K562 (cell line): ENCODE measurements around the gene SUSD3. TPM values are rescaled to one million over a fixed set of nuclear protein-coding genes. Genes with fewer than 3 reads are reported as not detected.
A peak's percentile ranks its signal among the peaks of the same experiment; 100 is the strongest.

Experiments
- ARNT ChIP-seq, 2 experiments: fragments of 450-650 bp; IDR thresholded peaks; 2 replicates each; pipeline ENCODE4 v1.6.1; 2016; ENCODE audit warnings: mild to moderate bottlenecking in 1 of 2
- CBX3 ChIP-seq, 2 experiments: IDR thresholded peaks; 1 replicate in 1 of 2; 2 replicates in 1 of 2; pipeline ENCODE4 v1.6.1; 2012; ENCODE audit warnings: inconsistent platforms in 2 of 2, low read length in 2 of 2, borderline replicate concordance in 1 of 2, control low read depth in 1 of 2
- E2F3 ChIP-seq: fragments of 250-450 bp; sonication (Bioruptor Pico); IDR thresholded peaks from 2 replicates; pipeline ENCODE4 v1.4.0; 2020; ENCODE audit warnings: mild to moderate bottlenecking
- EGR1 ChIP-seq: fragments of 450-650 bp; conservative IDR thresholded peaks from 2 replicates; pipeline ENCODE4 v1.6.1; 2017; ENCODE audit warnings: mild to moderate bottlenecking
- EWSR1 ChIP-seq: fragments of 450-650 bp; IDR thresholded peaks from 2 replicates; pipeline ENCODE4 v1.6.1; 2018; ENCODE audit warnings: borderline replicate concordance, mild to moderate bottlenecking, low read depth, moderate library complexity; ENCODE audit not compliant: partially characterized antibody
- HSF4 ChIP-seq: fragments of 250-450 bp; sonication (Bioruptor Pico); IDR thresholded peaks from 2 replicates; pipeline ENCODE4 v2.1.2; 2022; ENCODE audit warnings: mild to moderate bottlenecking, moderate library complexity, borderline replicate concordance
- KLF13 ChIP-seq: fragments of 450-650 bp; IDR thresholded peaks from 2 replicates; pipeline ENCODE4 v1.6.1; 2016; ENCODE audit warnings: missing genetic modification characterization, low read depth, mild to moderate bottlenecking, missing compliant biosample characterization, moderate library complexity, borderline replicate concordance
- L3MBTL2 ChIP-seq: fragments of 450-650 bp; IDR thresholded peaks from 2 replicates; pipeline ENCODE4 v1.6.1; 2016; ENCODE audit warnings: mild to moderate bottlenecking, moderate library complexity
- NBN ChIP-seq: fragments of 450-650 bp; IDR thresholded peaks from 2 replicates; pipeline ENCODE4 v1.6.1; 2016; ENCODE audit warnings: low read depth, mild to moderate bottlenecking
- NR3C1 ChIP-seq: sonication (generic); formaldehyde crosslinking; IDR thresholded peaks from 2 replicates; pipeline ENCODE4 v1.8.1; 2022; ENCODE audit warnings: missing genetic modification reagents
- TAF7 ChIP-seq: fragments of 450-650 bp; IDR thresholded peaks from 2 replicates; pipeline ENCODE4 v1.6.1; 2016; ENCODE audit warnings: missing genetic modification characterization, missing compliant biosample characterization
- ZNF121 ChIP-seq: sonication (generic); formaldehyde crosslinking; conservative IDR thresholded peaks from 2 replicates; pipeline ENCODE4 v1.8.0; 2022; ENCODE audit warnings: missing genetic modification reagents
- ZNF134 ChIP-seq: fragments of 250-450 bp; sonication (Bioruptor Pico); conservative IDR thresholded peaks from 2 replicates; pipeline ENCODE4 v1.4.0; 2020
- ZNF311 ChIP-seq: fragments of 250-450 bp; sonication (Bioruptor Pico); IDR thresholded peaks from 2 replicates; pipeline ENCODE4 v1.4.0; 2020; ENCODE audit warnings: mild to moderate bottlenecking, moderate library complexity
- ZNF584 ChIP-seq: fragments of 200-800 bp; sonication (Bioruptor generic); IDR thresholded peaks from 2 replicates; pipeline ENCODE4 v1.6.1; 2016; ENCODE audit warnings: low read depth, mild to moderate bottlenecking, missing genetic modification characterization, missing compliant biosample characterization
- polyA plus RNA-seq, 8 experiments: library from polyadenylated mRNA; depleted of rRNA in 4 of 8; stranded (reverse) in 5 of 8; unstranded in 3 of 8; fragments of >200 nt; fragmentation: Nextera tagmentation in 2 of 8; fragmentation: Illumina TruSeq in 1 of 8; extraction: Ambion mirVana in 2 of 8; extraction: Trizol in 1 of 8; gene quantifications; 2 replicates each; pipeline versions ENCODE4 v1.2.1 to v1.2.3, GENCODE V29; 2011 to 2014; ENCODE audit warnings: inconsistent platforms in 1 of 8, missing spikeins in 1 of 8
- total RNA-seq, 7 experiments: library from RNA; depleted of rRNA in 6 of 7; stranded (reverse); fragments of >200 nt in 6 of 7; fragmentation: Illumina TruSeq in 2 of 7; extraction: Trizol in 2 of 7; gene quantifications; 2 replicates each; pipeline versions ENCODE4 v1.2.1 to v1.2.3, GENCODE V29; 2011 to 2021; ENCODE audit warnings: low replicate concordance in 1 of 7
- TF ChIP-seq, protein P1 (sequence below): sonication (generic); formaldehyde crosslinking; IDR thresholded peaks from 2 replicates; pipeline ENCODE4 v1.8.0; 2022; ENCODE audit warnings: mild to moderate bottlenecking, missing genetic modification reagents
- TF ChIP-seq, protein P2 (sequence below): fragments of 450-650 bp; IDR thresholded peaks from 2 replicates; pipeline ENCODE4 v1.6.1; 2018; ENCODE audit warnings: mild to moderate bottlenecking, low read depth; ENCODE audit not compliant: partially characterized antibody
- TF ChIP-seq, protein P3 (sequence below): sonication (generic); formaldehyde crosslinking; IDR thresholded peaks from 2 replicates; pipeline ENCODE4 v1.9.0; 2022; ENCODE audit warnings: mild to moderate bottlenecking, missing genetic modification reagents
- TF ChIP-seq, protein P4 (sequence below): sonication (generic); formaldehyde crosslinking; IDR thresholded peaks from 2 replicates; pipeline ENCODE4 v1.8.1; 2023; ENCODE audit warnings: missing genetic modification reagents, mild to moderate bottlenecking, borderline replicate concordance
- TF ChIP-seq, protein P5 (sequence below): sonication (generic); formaldehyde crosslinking; IDR thresholded peaks from 2 replicates; pipeline ENCODE4 v1.8.1; 2022; ENCODE audit warnings: missing genetic modification reagents

The SUSD3 gene
- total and polyA plus RNA-seq, 9 of the 15 experiments (the other 6 are each of a cell fraction or from before 2014, with no cell fraction given) = 1.3 to 21.7 (median 11.4) TPM

DNA sequence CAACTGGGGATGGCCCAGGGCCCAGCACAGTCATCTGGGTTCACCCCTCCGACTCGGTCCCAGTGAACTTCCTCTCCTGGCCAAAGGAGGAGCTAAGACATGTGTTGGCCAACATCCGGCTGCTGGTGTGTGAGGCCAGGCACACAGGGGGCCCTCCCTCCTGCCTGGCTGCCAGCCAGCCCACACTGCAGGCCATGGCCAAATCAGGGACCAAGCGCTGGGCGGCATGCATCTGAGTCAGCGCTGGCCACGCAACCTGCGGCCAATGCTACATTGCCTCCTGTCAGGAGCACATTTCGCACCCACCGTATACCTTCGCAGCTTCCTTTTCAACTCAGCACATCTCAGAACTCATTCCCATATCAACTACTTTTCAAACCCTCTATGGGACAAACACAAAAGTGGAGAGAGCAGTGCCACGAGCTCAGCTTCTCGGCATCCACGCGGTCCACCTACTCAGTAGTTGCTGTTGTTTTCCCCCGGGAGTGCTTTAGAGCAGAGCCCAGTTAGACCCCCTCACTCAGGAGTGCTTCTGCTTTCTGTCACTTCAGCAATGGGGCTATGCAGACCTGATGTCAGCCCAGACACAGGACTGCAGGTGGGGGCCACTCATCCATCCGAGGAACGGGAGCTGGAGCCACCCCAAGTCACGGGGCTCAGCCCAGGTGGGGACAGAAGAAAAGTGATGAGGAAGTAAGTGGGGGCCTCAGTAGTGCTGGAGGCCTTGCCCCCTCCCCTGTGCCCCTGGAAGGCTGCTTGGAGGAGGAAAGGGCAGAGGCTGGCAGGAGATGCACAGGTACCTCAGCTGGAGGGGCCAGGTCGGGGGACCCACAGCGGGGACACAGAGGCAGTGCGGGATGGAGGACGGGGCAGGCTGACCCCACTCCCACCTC is 61.7 kb downstream of the SUSD3 start (continued):
- TF ChIP-seq CBX3 (IDR thresholded peaks at IDR 0.05; ENCODE audit: borderline replicate concordance in 1 of 2, low read length in 2 of 2) (peak in 1 of 2 experiments; percentile 60; a peak in 1 of 3 replicates), HSF4 (CRISPR knock-in tag) (no peak), EGR1 (no peak), ZNF121 (CRISPR knock-in tag) (no peak), EWSR1 (no peak), ARNT (IDR thresholded peaks at IDR 0.05) (no peak), TAF7 (tag) (no peak), ZNF134 (CRISPR knock-in tag) (no peak), ZNF311 (CRISPR knock-in tag) (no peak), NR3C1 (no peak), E2F3 (no peak), ZNF584 (CRISPR knock-in tag) (no peak), NBN (no peak), L3MBTL2 (peak; percentile 88), KLF13 (peak; percentile 29; the same call in 1 of the 2 replicates)
- TF ChIP-seq, protein P1, sequence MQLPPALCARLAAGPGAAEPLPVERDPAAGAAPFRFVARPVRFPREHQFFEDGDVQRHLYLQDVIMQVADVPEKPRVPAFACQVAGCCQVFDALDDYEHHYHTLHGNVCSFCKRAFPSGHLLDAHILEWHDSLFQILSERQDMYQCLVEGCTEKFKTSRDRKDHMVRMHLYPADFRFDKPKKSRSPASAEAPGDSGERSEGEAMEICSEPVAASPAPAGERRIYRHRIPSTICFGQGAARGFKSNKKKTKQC (CRISPR knock-in tag) = no peak
- TF ChIP-seq, protein P2, sequence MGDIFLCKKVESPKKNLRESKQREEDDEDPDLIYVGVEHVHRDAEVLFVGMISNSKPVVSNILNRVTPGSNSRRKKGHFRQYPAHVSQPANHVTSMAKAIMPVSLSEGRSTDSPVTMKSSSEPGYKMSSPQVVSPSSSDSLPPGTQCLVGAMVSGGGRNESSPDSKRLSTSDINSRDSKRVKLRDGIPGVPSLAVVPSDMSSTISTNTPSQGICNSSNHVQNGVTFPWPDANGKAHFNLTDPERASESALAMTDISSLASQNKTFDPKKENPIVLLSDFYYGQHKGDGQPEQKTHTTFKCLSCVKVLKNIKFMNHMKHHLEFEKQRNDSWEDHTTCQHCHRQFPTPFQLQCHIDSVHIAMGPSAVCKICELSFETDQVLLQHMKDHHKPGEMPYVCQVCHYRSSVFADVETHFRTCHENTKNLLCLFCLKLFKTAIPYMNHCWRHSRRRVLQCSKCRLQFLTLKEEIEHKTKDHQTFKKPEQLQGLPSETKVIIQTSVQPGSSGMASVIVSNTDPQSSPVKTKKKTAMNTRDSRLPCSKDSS = no peak
- TF ChIP-seq, protein P3, sequence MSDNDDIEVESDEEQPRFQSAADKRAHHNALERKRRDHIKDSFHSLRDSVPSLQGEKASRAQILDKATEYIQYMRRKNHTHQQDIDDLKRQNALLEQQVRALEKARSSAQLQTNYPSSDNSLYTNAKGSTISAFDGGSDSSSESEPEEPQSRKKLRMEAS = peak; percentile 91
- TF ChIP-seq, protein P4, sequence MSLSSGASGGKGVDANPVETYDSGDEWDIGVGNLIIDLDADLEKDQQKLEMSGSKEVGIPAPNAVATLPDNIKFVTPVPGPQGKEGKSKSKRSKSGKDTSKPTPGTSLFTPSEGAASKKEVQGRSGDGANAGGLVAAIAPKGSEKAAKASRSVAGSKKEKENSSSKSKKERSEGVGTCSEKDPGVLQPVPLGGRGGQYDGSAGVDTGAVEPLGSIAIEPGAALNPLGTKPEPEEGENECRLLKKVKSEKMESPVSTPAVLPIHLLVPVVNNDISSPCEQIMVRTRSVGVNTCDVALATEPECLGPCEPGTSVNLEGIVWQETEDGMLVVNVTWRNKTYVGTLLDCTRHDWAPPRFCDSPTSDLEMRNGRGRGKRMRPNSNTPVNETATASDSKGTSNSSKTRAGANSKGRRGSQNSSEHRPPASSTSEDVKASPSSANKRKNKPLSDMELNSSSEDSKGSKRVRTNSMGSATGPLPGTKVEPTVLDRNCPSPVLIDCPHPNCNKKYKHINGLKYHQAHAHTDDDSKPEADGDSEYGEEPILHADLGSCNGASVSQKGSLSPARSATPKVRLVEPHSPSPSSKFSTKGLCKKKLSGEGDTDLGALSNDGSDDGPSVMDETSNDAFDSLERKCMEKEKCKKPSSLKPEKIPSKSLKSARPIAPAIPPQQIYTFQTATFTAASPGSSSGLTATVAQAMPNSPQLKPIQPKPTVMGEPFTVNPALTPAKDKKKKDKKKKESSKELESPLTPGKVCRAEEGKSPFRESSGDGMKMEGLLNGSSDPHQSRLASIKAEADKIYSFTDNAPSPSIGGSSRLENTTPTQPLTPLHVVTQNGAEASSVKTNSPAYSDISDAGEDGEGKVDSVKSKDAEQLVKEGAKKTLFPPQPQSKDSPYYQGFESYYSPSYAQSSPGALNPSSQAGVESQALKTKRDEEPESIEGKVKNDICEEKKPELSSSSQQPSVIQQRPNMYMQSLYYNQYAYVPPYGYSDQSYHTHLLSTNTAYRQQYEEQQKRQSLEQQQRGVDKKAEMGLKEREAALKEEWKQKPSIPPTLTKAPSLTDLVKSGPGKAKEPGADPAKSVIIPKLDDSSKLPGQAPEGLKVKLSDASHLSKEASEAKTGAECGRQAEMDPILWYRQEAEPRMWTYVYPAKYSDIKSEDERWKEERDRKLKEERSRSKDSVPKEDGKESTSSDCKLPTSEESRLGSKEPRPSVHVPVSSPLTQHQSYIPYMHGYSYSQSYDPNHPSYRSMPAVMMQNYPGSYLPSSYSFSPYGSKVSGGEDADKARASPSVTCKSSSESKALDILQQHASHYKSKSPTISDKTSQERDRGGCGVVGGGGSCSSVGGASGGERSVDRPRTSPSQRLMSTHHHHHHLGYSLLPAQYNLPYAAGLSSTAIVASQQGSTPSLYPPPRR (CRISPR knock-in tag) = no peak
- TF ChIP-seq, protein P5, sequence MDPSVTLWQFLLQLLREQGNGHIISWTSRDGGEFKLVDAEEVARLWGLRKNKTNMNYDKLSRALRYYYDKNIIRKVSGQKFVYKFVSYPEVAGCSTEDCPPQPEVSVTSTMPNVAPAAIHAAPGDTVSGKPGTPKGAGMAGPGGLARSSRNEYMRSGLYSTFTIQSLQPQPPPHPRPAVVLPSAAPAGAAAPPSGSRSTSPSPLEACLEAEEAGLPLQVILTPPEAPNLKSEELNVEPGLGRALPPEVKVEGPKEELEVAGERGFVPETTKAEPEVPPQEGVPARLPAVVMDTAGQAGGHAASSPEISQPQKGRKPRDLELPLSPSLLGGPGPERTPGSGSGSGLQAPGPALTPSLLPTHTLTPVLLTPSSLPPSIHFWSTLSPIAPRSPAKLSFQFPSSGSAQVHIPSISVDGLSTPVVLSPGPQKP (CRISPR knock-in tag) = no peak
